SK-N-SH treated with all-trans-retinoic acid at 6 μM for 48 hours (cell line): Measurements from ENCODE around the gene DCLK2.

Experiments
- ATAC-seq: fragments of 200-7000 bp; cut with Tn5 transposase; 3 replicates; pipeline ENCODE4 v1.9.1; 2020; ENCODE audit warnings: mild to moderate bottlenecking, moderate library complexity
- ARNTL ChIP-seq: fragments of 450-650 bp; formaldehyde crosslinking; IDR thresholded peaks from 2 replicates; pipeline ENCODE4 v1.5.0; 2020; ENCODE audit warnings: low read depth, mild to moderate bottlenecking, moderate library complexity, borderline replicate concordance
- BACH2 ChIP-seq: fragments of 250-450 bp; sonication (Bioruptor Pico); IDR thresholded peaks from 2 replicates; pipeline ENCODE4 v1.9.0; 2021; ENCODE audit warnings: mild to moderate bottlenecking, borderline replicate concordance
- CREB5 ChIP-seq: fragments of 250-450 bp; sonication (Bioruptor Pico); IDR thresholded peaks from 2 replicates; pipeline ENCODE4 v1.5.1; 2020; ENCODE audit warnings: low read depth, mild to moderate bottlenecking, moderate library complexity
- CSDC2 ChIP-seq: fragments of 250-450 bp; sonication (Bioruptor Pico); IDR thresholded peaks from 2 replicates; pipeline ENCODE4 v1.5.0; 2020; ENCODE audit warnings: mild to moderate bottlenecking, moderate library complexity
- CSRNP3 ChIP-seq: fragments of 250-450 bp; sonication (Bioruptor Pico); IDR thresholded peaks from 2 replicates; pipeline ENCODE4 v1.5.1; 2021; ENCODE audit warnings: mild to moderate bottlenecking, moderate library complexity
- ESRRG ChIP-seq: fragments of 250-450 bp; sonication (Bioruptor Pico); IDR thresholded peaks from 2 replicates; pipeline ENCODE4 v1.6.1; 2021; ENCODE audit warnings: mild to moderate bottlenecking
- GLIS3 ChIP-seq: fragments of 250-450 bp; sonication (Bioruptor Pico); IDR thresholded peaks from 2 replicates; pipeline ENCODE4 v1.5.0; 2020; ENCODE audit warnings: mild to moderate bottlenecking, moderate library complexity
- ISL1 ChIP-seq: fragments of 250-450 bp; sonication (Bioruptor Pico); IDR thresholded peaks from 2 replicates; pipeline ENCODE4 v2.1.2; 2022; ENCODE audit warnings: mild to moderate bottlenecking, moderate library complexity
- OSR1 ChIP-seq: fragments of 250-450 bp; sonication (Bioruptor Pico); IDR thresholded peaks from 2 replicates; pipeline ENCODE4 v1.8.0; 2022; ENCODE audit warnings: moderate library complexity, mild to moderate bottlenecking, inconsistent platforms
- PATZ1 ChIP-seq: fragments of 250-450 bp; sonication (Bioruptor Pico); IDR thresholded peaks from 2 replicates; pipeline ENCODE4 v1.8.0; 2020; ENCODE audit warnings: mild to moderate bottlenecking, moderate library complexity, borderline replicate concordance
- POU6F1 ChIP-seq: fragments of 250-450 bp; sonication (Bioruptor Pico); IDR thresholded peaks from 2 replicates; pipeline ENCODE4 v1.8.0; 2021; ENCODE audit warnings: low read depth, mild to moderate bottlenecking, moderate library complexity, borderline replicate concordance
- PPARA ChIP-seq: fragments of 250-450 bp; sonication (Bioruptor Pico); IDR thresholded peaks from 2 replicates; pipeline ENCODE4 v1.5.0; 2020; ENCODE audit warnings: mild to moderate bottlenecking, borderline replicate concordance
- RARB ChIP-seq: fragments of 250-450 bp; sonication (Bioruptor Pico); IDR thresholded peaks from 2 replicates; pipeline ENCODE4 v1.8.0; 2021; ENCODE audit warnings: mild to moderate bottlenecking, moderate library complexity
- SNAI2 ChIP-seq: fragments of 250-450 bp; sonication (Bioruptor Pico); IDR thresholded peaks from 2 replicates; pipeline ENCODE4 v1.5.0; 2020; ENCODE audit warnings: mild to moderate bottlenecking, moderate library complexity
- TCF4 ChIP-seq: fragments of 250-450 bp; sonication (Bioruptor Pico); IDR thresholded peaks from 2 replicates; pipeline ENCODE4 v1.8.0; 2021; ENCODE audit warnings: mild to moderate bottlenecking, moderate library complexity, borderline replicate concordance
- TOX ChIP-seq: fragments of 250-450 bp; sonication (Bioruptor Pico); IDR thresholded peaks from 2 replicates; pipeline ENCODE4 v1.8.0; 2021; ENCODE audit warnings: mild to moderate bottlenecking, moderate library complexity, borderline replicate concordance
- TSHZ2 ChIP-seq: fragments of 250-450 bp; sonication (Bioruptor Pico); IDR thresholded peaks from 2 replicates; pipeline ENCODE4 v1.5.0; 2020; ENCODE audit warnings: mild to moderate bottlenecking, moderate library complexity
- ZFP3 ChIP-seq: fragments of 250-450 bp; sonication (Bioruptor Pico); IDR thresholded peaks from 2 replicates; pipeline ENCODE4 v1.5.0; 2020; ENCODE audit warnings: mild to moderate bottlenecking, moderate library complexity
- ZFP30 ChIP-seq: fragments of 450-650 bp; formaldehyde crosslinking; IDR thresholded peaks from 2 replicates; pipeline ENCODE4 v1.5.0; 2022; ENCODE audit warnings: mild to moderate bottlenecking, moderate library complexity
- ZNF565 ChIP-seq: fragments of 450-650 bp; formaldehyde crosslinking; conservative IDR thresholded peaks from 2 replicates; pipeline ENCODE4 v1.5.0; 2020; ENCODE audit warnings: low read depth, mild to moderate bottlenecking, moderate library complexity
- ZNF70 ChIP-seq: fragments of 450-650 bp; formaldehyde crosslinking; IDR thresholded peaks from 2 replicates; pipeline ENCODE4 v1.5.0; 2020; ENCODE audit warnings: mild to moderate bottlenecking, moderate library complexity
- ZNF8 ChIP-seq: fragments of 450-650 bp; formaldehyde crosslinking; IDR thresholded peaks from 2 replicates; pipeline ENCODE4 v1.5.0; 2020; ENCODE audit warnings: mild to moderate bottlenecking, moderate library complexity

DCLK2 gene

GRCh38 chr4:150126201-150126863 is 48.1 kb downstream of the DCLK2 start:
- no peak for TF ChIP-seq ARNTL
- no peak for TF ChIP-seq ISL1 (CRISPR knock-in tag)
- no peak for TF ChIP-seq RARB (CRISPR knock-in tag)
- no peak for TF ChIP-seq PATZ1 (CRISPR knock-in tag)
- no peak for TF ChIP-seq ZNF70
- no peak for TF ChIP-seq SNAI2
- TF ChIP-seq TSHZ2 (CRISPR knock-in tag), result no peak
- TF ChIP-seq BACH2 (CRISPR knock-in tag), result no peak
- no peak for TF ChIP-seq ZFP30 (CRISPR knock-in tag)
- TF ChIP-seq CREB5 (CRISPR knock-in tag), result no peak
- no peak for TF ChIP-seq ZNF565 (CRISPR knock-in tag)
- no peak for TF ChIP-seq ZNF8 (CRISPR knock-in tag)
- TF ChIP-seq ZFP3, result no peak
- TF ChIP-seq GLIS3 (CRISPR knock-in tag), result no peak
- no peak for TF ChIP-seq TCF4 (CRISPR knock-in tag)
- TF ChIP-seq PPARA, result no peak
- TF ChIP-seq TOX (CRISPR knock-in tag), result no peak
- TF ChIP-seq, all 23 proteins: peak for 0
- ATAC-seq, result peak; percentile 43

GRCh38 chr4:150126864-150127203 is 48.6 kb downstream of the DCLK2 start:
- ATAC-seq, result peak; percentile 72
- TF ChIP-seq ARNTL (no peak), ZFP30 (CRISPR knock-in tag) (no peak), TOX (CRISPR knock-in tag) (no peak), ZNF70 (no peak), CREB5 (CRISPR knock-in tag) (no peak), ISL1 (CRISPR knock-in tag) (no peak), SNAI2 (no peak), CSRNP3 (CRISPR knock-in tag) (no peak), RARB (CRISPR knock-in tag) (no peak), ZFP3 (no peak)

- ATAC-seq, result no peak
- TF ChIP-seq CREB5 (CRISPR knock-in tag) (no peak), ZFP30 (CRISPR knock-in tag) (no peak), ZNF565 (CRISPR knock-in tag) (no peak), POU6F1 (no peak), TCF4 (CRISPR knock-in tag) (no peak), BACH2 (CRISPR knock-in tag) (no peak), OSR1 (CRISPR knock-in tag) (no peak), ARNTL (no peak), RARB (CRISPR knock-in tag) (no peak), CSDC2 (CRISPR knock-in tag) (no peak), PPARA (no peak), ZNF8 (CRISPR knock-in tag) (no peak), SNAI2 (no peak), ESRRG (CRISPR knock-in tag) (no peak)
Measured at GRCh38 chr4:150127757-150128156, 49.5 kb downstream of the DCLK2 start.
